GM12873 (cell line): ENCODE measurements around the gene ADGB.

ENCODE experiments used
- TF ChIP-seq, protein P1 (sequence below): IDR thresholded peaks from 2 replicates; pipeline ENCODE4 v1.5.1; 2012; ENCODE audit warnings: low read depth, mild to moderate bottlenecking, moderate library complexity, low read length, control low read depth; ENCODE audit not compliant: insufficient read depth; ENCODE audit errors: missing control alignments

Gene ADGB

DNA sequence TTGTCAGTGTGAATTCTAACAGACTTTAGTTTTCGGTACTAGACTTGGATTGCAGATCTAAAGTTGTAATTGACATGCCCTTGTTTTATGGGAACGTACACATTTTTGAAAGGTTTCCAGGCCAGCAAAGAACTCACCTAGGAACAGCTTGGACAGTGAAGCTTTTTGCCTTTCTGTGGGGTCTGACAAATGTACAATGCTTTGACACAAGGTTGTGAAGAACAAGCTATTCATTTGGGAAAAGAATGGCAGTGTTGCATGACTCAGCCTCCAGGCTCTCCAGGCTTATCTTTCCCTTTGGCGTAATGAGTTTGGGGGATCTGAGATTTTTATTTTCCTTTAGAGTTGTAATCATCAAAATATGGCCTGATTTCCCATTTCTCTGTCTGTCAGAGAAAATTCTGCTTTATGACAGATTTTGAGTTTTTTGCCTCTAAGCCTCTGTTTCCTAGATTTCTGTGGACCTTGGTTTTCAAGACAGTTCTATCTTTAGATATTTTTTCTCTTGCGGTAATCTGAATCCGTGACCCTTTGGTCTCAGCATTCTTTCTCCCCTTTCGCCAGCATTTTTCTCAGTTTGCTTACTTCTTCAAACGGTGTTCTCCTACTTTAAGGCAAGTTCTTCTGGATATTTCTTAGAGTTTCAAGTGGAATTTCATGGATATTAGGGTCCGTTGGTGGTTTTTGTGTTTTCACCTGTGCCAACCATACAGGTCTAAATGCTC lies 221.0 kb downstream of the ADGB start:
- TF ChIP-seq, protein P1, sequence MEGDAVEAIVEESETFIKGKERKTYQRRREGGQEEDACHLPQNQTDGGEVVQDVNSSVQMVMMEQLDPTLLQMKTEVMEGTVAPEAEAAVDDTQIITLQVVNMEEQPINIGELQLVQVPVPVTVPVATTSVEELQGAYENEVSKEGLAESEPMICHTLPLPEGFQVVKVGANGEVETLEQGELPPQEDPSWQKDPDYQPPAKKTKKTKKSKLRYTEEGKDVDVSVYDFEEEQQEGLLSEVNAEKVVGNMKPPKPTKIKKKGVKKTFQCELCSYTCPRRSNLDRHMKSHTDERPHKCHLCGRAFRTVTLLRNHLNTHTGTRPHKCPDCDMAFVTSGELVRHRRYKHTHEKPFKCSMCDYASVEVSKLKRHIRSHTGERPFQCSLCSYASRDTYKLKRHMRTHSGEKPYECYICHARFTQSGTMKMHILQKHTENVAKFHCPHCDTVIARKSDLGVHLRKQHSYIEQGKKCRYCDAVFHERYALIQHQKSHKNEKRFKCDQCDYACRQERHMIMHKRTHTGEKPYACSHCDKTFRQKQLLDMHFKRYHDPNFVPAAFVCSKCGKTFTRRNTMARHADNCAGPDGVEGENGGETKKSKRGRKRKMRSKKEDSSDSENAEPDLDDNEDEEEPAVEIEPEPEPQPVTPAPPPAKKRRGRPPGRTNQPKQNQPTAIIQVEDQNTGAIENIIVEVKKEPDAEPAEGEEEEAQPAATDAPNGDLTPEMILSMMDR = no peak

DNA sequence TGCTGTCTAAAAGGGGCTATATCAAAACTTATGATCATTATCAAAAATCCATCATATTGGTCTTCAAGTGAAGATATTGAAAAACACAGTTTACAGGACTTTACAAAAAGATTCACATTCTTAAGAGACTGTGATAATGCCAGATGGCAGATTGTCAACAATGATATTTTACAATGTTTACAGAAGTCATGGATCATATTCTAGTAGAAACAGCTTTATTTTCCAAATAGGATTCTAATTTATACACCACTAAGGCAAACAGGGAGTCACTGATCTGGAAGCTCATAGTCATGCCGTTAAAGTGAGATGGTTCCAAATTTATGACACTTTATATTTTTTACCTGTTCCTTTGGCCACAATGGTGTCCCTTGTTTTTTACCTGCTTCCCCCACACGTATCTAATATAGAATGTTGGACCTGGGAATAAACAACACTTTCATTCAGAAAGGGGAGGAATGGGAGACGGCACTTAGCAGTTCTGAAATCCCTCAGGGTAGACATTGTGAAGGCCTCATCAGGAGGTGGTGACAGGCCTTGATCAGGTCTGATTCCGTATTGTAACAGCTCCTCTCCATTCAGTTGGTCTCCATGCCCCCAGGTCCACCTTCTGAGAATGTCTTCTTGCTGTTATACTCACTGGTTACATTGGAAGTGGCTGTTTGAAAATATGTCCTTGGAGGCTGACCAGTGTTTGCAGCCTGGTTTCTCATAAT lies 228.6 kb downstream of the ADGB start:
- TF ChIP-seq, protein P1 = no peak

DNA sequence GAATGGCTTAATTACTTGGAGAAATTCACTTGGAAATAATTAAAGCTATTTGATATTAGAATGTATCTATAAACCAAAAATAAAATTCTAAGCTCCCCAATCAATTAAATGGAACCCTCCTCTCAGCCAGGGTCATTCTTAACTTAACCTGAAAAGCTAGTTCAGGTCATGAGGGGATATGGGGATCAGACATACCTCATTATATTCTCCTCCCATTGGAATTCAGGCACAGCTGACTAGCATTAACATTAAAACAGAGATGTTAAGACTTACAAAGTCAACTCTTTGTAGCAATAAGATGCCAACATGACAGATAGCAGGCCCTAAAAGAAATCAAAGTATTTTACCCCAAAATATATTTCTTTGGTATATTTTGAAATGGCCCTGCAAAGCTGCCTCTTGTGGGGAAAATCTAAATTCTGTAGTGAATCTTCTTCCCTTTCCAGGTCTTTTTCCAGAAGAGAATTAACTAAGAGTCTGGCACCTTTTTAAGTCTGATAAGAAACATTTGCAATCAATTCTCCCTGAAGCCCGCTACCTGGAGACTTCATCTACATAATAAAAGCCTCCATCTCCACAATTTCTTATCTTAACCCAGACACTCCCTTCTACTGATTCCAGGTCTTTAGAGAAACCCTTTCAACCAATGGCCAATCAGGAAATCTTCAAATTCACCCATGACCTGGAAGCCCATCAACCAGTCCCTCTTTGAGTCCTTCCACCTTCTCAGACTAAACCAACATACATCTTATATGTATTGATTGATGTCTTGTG lies 231.2 kb downstream of the ADGB start:
- TF ChIP-seq, protein P1 = no peak

DNA sequence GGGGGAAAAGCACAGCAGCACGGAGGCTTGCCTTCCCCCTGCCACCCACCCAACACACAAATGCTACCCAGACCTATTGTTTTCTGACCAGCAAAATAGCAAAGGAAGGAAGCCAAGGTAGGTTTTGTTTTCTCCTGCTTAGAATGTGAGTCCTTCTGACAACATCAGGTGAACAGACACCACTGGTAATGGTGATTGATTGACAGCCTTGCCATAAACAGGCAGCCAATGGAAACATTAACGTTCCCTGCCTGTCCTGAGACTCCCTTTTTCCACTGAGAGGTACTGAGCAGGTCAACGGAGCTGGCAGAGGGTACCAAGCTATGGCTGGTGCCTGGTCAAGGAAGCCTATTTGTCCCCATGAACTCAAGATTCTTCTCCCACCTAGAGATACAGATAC lies 234.4 kb downstream of the ADGB start:
- TF ChIP-seq, protein P1 = no peak

GRCh38 chr6:146840216-146840615 lies 241.4 kb downstream of the ADGB start:
- TF ChIP-seq, protein P1 = no peak

DNA sequence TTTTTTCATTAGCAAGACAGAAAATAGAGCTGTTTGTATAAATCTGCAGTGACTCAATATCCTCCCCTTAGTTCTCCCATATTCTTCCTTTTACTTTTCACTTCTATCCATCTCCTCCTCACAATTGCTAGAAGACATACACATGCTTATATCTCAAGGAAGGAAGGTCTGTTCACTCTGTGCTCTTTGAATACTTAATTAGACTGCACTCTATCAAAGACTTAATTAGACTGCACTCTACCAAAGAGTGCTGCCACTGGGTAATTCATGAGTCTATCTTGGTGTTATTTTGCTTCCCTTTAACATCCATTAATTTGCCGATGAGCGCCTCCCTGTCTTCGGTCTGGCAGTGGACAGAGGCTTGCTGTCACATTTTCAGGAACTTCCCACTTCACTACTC lies 241.9 kb downstream of the ADGB start:
- TF ChIP-seq, protein P1 = no peak

- TF ChIP-seq, protein P1 = no peak
Observed at GRCh38 chr6:146847426-146847825, 248.7 kb downstream of the ADGB start.
